ENCODE measurements around the gene CNGA1. TPM values are rescaled to one million over a fixed set of nuclear protein-coding genes. Genes with fewer than 3 reads are reported as not detected.

The CNGA1 gene
- total RNA-seq, 1 experiment from 2014 or later = 1.0 TPM

GRCh38 chr4:48064349-48064748, 47.9 kb upstream of the CNGA1 start:
- Mint-ChIP-seq H3K27ac (no peak overlapping the region), H3K9me3 (peaks cover 8 to 18% of the 10 kb centered on the region in 2 experiments), H3K4me3 (no peak overlapping the region), H3K36me3 (ENCODE audit: insufficient read depth in 1 of 3, low read depth in 3 of 3) (peaks cover 0 to 6% (median 3%) of the 10 kb centered on the region in 3 experiments; a peak in 4 of 7 replicates), H3K4me1 (no peaks in the 10 kb centered on the region), H3K27me3 (ENCODE audit: low read depth) (peaks cover 4% of the 10 kb centered on the region)
- Histone ChIP-seq H3K56ac (ENCODE audit: insufficient read length, low read depth, low read length) (no peak overlapping the region), H2BK15ac (ENCODE audit: low read depth, low read length) (no peak overlapping the region), H3K27ac (ENCODE audit: insufficient read length, low read depth, low read length) (no peak overlapping the region), H2AK5ac (ENCODE audit: insufficient read length, low read length) (no peak overlapping the region), H3K23me2 (ENCODE audit: insufficient read length, low read depth, low read length, poor library complexity, severe bottlenecking) (no peaks in the 10 kb centered on the region), H3K9ac (ENCODE audit: extremely low read depth, insufficient read length, low read length) (no peak overlapping the region), H2BK20ac (ENCODE audit: low read depth, low read length, poor library complexity, severe bottlenecking) (no peak overlapping the region), H3K79me2 (ENCODE audit: insufficient read depth, low read length) (no peaks in the 10 kb centered on the region), H3T11ph (ENCODE audit: low read length) (no peak overlapping the region), H3K23ac (ENCODE audit: insufficient read length, low read depth, low read length) (no peak overlapping the region), H3K9me3 (ENCODE audit: control insufficient read depth, low read depth, low read length) (no peaks in the 10 kb centered on the region), H3K18ac (ENCODE audit: insufficient read length, low read depth, low read length) (no peak overlapping the region), H3K79me1 (ENCODE audit: insufficient read depth, low read depth, low read length, poor library complexity, severe bottlenecking) (no peaks in the 10 kb centered on the region), H4K20me1 (ENCODE audit: control insufficient read depth, insufficient read depth, insufficient read length) (no peaks in the 10 kb centered on the region), H3K14ac (ENCODE audit: insufficient read depth, low read length) (no peak overlapping the region), H4K91ac (ENCODE audit: insufficient read length, low read depth, low read length) (no peak overlapping the region), H3K27me3 (ENCODE audit: insufficient read depth, low read length) (no peaks in the 10 kb centered on the region), H4K5ac (ENCODE audit: insufficient read length, low read depth, low read length) (no peak overlapping the region), H3K4ac (ENCODE audit: low read depth, low read length) (no peak overlapping the region), H2BK5ac (ENCODE audit: insufficient read length, low read length) (no peak overlapping the region), H3K4me1 (ENCODE audit: insufficient read depth, low read length) (no peaks in the 10 kb centered on the region), H3K4me2 (ENCODE audit: insufficient read depth, insufficient read length, low read length) (no peak overlapping the region), H2AFZ (ENCODE audit: low read length) (no peak overlapping the region), H4K8ac (replicated peaks; ENCODE audit: insufficient read length, low read depth, low read length) (no peak overlapping the region), H2BK120ac (ENCODE audit: low read depth, low read length, poor library complexity, severe bottlenecking) (no peak overlapping the region), H2BK12ac (ENCODE audit: insufficient read length, low read depth, low read length) (no peak overlapping the region)
- TF ChIP-seq CTCF (conservative IDR thresholded peaks at IDR 0.05) = no peak
- DNase-seq = no peak
- no CpG with 5 or more reads among the region's 3 CpGs for WGBS (ENCODE audit: extremely low coverage, insufficient read length, low lambda C conversion rate)
